ENCODE data around the gene TMEM198. TPM values are rescaled to one million over a fixed set of nuclear protein-coding genes. Genes with fewer than 3 reads are reported as not detected.

The TMEM198 gene
- polyA plus RNA-seq, 1 donor from 2014 or later, result 44.0 TPM

DNA sequence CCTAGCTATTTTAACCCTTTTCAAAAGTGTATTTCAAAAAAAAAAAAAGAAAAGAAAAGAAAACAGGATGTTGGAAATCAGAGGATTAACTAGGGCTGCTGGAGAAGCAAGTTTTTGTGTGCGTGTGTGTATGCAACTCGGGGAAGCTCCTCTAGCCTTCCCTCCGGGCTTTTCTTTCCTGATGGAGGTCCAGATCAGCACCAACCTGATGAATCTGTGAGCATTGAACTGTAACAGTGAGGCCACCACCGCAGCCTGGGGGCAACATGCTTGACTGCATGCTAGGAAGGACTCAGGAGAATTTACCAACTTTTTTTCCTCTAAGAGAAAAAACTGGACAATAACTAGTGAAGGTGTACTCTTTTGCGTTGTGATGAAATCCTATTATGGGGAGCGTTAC is 25.2 kb downstream of the TMEM198 start:
- Histone ChIP-seq H3K9me3 (ENCODE audit: low read length) (no peaks in the 10 kb centered on the region), H2AFZ (ENCODE audit: low read depth, low read length) (no peak overlapping the region), H3K4me2 (ENCODE audit: low read length) (no peak overlapping the region), H3K27me3 (ENCODE audit: insufficient read depth, low read depth, low read length) (no peaks in the 10 kb centered on the region), H3K79me2 (replicated peaks; ENCODE audit: insufficient read depth, low read length) (peaks cover 5% of the 10 kb centered on the region), H3K9ac (ENCODE audit: low read length) (no peak overlapping the region), H3F3A (ENCODE audit: insufficient read depth, low read length, poor library complexity, severe bottlenecking) (no peaks in the 10 kb centered on the region), H3K4me3 (ENCODE audit: low read length) (no peak overlapping the region), H3K27ac (ENCODE audit: low read length) (no peak overlapping the region), H3K36me3 (ENCODE audit: insufficient read depth, low read length) (no peaks in the 10 kb centered on the region), H3K9me2 (ENCODE audit: insufficient read depth, low read length) (no peaks in the 10 kb centered on the region), H4K20me1 (ENCODE audit: insufficient read depth) (no peaks in the 10 kb centered on the region)
- TF ChIP-seq POLR2AphosphoS5 (IDR thresholded peaks at IDR 0.05) (no peak), TAF1 (IDR thresholded peaks at IDR 0.05; ENCODE audit: low read depth) (no peak), MXI1 (conservative IDR thresholded peaks at IDR 0.05; ENCODE audit: poor library complexity, severe bottlenecking) (no peak), EZH2 (IDR thresholded peaks at IDR 0.05; ENCODE audit: borderline replicate concordance, insufficient read depth, low read length, poor library complexity, severe bottlenecking) (no peak)
- TF ChIP-seq, protein P1, sequence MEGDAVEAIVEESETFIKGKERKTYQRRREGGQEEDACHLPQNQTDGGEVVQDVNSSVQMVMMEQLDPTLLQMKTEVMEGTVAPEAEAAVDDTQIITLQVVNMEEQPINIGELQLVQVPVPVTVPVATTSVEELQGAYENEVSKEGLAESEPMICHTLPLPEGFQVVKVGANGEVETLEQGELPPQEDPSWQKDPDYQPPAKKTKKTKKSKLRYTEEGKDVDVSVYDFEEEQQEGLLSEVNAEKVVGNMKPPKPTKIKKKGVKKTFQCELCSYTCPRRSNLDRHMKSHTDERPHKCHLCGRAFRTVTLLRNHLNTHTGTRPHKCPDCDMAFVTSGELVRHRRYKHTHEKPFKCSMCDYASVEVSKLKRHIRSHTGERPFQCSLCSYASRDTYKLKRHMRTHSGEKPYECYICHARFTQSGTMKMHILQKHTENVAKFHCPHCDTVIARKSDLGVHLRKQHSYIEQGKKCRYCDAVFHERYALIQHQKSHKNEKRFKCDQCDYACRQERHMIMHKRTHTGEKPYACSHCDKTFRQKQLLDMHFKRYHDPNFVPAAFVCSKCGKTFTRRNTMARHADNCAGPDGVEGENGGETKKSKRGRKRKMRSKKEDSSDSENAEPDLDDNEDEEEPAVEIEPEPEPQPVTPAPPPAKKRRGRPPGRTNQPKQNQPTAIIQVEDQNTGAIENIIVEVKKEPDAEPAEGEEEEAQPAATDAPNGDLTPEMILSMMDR (IDR thresholded peaks at IDR 0.05; ENCODE audit: poor library complexity, severe bottlenecking), result no peak

DNA sequence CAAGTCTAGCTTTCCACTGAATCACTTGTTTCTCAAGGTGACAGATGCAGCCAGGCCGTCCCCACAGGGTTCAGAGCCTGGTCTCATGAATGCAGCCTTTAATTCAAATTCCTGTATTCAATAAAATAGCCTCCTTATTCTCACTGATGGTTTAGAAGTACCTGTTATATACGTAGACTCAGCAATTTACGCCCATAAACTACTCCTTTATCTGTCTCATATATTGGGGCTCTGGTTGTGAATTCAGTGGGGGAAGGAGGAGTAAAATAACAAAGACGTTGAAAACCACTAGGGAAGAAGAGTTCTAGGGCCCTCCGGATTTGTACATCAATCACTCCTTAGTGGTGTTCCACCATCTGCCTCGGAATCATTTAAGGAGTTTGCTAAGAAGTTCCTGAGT is 25.8 kb downstream of the TMEM198 start:
- H4K20me1 ChIP-seq (ENCODE audit: insufficient read depth), result no peaks in the 10 kb centered on the region
- no peaks in the 10 kb centered on the region for H3K27me3 ChIP-seq (ENCODE audit: insufficient read depth, low read depth, low read length)
- H3K79me2 ChIP-seq (replicated peaks; ENCODE audit: insufficient read depth, low read length), result peaks cover 5% of the 10 kb centered on the region
- H3K36me3 ChIP-seq (ENCODE audit: insufficient read depth, low read length), result no peaks in the 10 kb centered on the region
- no peak overlapping the region for H3K4me2 ChIP-seq (ENCODE audit: low read length)
- TF ChIP-seq SMC3 (conservative IDR thresholded peaks at IDR 0.05; ENCODE audit: poor library complexity) (no peak), EZH2 (IDR thresholded peaks at IDR 0.05; ENCODE audit: borderline replicate concordance, insufficient read depth, low read length, poor library complexity, severe bottlenecking) (no peak), POLR2AphosphoS5 (IDR thresholded peaks at IDR 0.05) (no peak), RAD21 (conservative IDR thresholded peaks at IDR 0.05) (no peak), EP300 (conservative IDR thresholded peaks at IDR 0.05; ENCODE audit: poor library complexity, severe bottlenecking) (no peak), MXI1 (conservative IDR thresholded peaks at IDR 0.05; ENCODE audit: poor library complexity, severe bottlenecking) (no peak)
- TF ChIP-seq, protein P2, sequence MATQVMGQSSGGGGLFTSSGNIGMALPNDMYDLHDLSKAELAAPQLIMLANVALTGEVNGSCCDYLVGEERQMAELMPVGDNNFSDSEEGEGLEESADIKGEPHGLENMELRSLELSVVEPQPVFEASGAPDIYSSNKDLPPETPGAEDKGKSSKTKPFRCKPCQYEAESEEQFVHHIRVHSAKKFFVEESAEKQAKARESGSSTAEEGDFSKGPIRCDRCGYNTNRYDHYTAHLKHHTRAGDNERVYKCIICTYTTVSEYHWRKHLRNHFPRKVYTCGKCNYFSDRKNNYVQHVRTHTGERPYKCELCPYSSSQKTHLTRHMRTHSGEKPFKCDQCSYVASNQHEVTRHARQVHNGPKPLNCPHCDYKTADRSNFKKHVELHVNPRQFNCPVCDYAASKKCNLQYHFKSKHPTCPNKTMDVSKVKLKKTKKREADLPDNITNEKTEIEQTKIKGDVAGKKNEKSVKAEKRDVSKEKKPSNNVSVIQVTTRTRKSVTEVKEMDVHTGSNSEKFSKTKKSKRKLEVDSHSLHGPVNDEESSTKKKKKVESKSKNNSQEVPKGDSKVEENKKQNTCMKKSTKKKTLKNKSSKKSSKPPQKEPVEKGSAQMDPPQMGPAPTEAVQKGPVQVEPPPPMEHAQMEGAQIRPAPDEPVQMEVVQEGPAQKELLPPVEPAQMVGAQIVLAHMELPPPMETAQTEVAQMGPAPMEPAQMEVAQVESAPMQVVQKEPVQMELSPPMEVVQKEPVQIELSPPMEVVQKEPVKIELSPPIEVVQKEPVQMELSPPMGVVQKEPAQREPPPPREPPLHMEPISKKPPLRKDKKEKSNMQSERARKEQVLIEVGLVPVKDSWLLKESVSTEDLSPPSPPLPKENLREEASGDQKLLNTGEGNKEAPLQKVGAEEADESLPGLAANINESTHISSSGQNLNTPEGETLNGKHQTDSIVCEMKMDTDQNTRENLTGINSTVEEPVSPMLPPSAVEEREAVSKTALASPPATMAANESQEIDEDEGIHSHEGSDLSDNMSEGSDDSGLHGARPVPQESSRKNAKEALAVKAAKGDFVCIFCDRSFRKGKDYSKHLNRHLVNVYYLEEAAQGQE (IDR thresholded peaks at IDR 0.05; ENCODE audit: borderline replicate concordance), result no peak
- TF ChIP-seq, protein P1 (IDR thresholded peaks at IDR 0.05; ENCODE audit: poor library complexity, severe bottlenecking), result no peak
- no peaks in the 10 kb centered on the region for H3K9me3 ChIP-seq (ENCODE audit: low read length)
- H3F3A ChIP-seq (ENCODE audit: insufficient read depth, low read length, poor library complexity, severe bottlenecking), result no peaks in the 10 kb centered on the region
- H3K9ac ChIP-seq (ENCODE audit: low read length), result no peak overlapping the region
- H2AFZ ChIP-seq (ENCODE audit: low read depth, low read length), result no peak overlapping the region
- H3K4me3 ChIP-seq (ENCODE audit: low read length), result peak overlapping the region; percentile 69
- no peaks in the 10 kb centered on the region for H3K9me2 ChIP-seq (ENCODE audit: insufficient read depth, low read length)
- no peak overlapping the region for H3K27ac ChIP-seq (ENCODE audit: low read length)
